KG1 (cell line): ENCODE results near the gene PDE7B.

Experiments used
- DNase-seq: peaks from one replicate; lab custom pipeline; 2025; lab: John Stamatoyannopoulos, UW

The PDE7B gene

DNA sequence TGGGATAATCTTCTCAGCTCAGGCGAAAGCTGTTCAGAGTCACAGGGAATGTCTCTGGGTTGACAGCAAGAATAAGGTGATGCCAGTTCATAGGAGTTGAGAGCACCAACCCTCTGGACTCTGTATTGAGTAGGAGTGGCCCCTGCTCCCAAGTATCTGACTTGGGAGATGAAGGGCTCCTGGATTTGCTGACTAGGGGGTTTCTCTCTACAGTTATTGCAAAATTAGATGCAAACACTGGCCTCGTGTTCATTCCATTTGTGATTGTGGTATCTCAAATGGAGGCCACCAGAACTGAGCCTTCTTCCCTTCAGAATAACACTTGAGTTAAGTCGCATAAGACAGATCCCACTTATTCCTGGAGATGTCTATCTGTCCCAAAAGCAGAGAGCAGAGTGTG is 135.7 kb downstream of the PDE7B start:
- no peak for DNase-seq

DNA sequence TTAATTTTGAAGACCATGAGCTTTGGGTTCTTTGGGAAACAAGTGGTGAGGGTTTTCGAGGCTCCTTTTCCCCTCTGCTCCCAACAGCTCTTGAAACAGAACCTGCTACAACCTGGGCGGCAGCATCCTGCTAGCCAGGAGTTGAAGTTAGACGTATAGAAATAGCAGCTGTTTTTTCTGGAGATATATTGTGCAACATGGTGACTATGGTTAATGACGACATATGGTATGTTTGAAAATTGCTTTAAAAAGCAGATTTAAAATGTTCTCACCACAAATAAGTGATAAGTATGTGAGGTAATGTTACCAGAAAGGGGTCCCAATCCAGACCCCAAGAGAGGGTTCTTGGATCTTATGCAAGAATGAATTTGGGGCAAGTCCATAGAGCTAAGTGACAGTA is 138.9 kb downstream of the PDE7B start:
- DNase-seq = no peak

DNA sequence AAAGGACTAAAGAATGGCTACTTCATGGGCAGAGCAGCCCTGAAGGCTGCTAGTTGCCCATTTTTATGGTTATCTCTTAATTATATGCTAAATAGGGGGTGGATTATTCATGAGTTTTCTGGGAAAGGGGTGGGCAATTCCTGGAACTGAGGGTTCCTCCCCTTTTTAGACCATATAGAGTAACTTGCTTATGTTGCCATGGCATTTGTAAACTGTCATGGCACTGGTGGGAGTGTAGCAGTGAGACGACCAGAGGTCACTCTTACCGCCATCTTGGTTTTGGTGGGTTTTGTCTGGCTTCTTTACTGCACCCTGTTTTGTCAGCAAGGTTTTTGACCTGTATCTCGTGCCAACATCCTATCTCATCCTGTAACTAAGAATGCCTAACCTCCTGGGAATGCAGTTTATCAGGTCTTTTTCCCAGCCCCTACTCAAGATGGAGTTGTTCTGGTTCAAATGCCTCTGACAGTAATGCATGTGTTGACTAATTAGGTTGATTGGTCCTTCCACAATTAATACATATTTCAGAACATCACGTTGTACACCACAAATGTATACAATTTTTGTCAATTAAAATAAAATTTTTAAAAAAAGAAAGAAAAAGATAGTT is 139.5 kb downstream of the PDE7B start:
- no peak for DNase-seq

DNA sequence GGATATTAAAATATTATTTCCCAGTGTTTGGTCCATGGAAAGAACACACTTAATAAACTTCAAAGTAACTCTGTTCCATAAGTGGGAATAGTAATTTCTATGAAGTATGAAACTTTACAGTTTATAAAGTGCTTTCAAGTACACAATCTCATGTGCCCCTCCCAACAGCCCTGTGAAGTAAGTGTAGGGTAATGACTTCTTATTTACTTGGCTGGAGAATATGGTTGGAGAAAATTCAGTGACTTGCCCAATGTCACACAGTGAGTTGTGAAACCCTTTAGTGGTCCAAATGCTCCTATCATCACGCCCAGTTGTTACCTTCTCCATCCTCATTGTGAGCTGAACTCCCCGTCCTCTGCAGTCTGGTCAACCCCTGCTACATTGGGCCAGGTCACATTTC is 141.2 kb downstream of the PDE7B start:
- DNase-seq = no peak

DNA sequence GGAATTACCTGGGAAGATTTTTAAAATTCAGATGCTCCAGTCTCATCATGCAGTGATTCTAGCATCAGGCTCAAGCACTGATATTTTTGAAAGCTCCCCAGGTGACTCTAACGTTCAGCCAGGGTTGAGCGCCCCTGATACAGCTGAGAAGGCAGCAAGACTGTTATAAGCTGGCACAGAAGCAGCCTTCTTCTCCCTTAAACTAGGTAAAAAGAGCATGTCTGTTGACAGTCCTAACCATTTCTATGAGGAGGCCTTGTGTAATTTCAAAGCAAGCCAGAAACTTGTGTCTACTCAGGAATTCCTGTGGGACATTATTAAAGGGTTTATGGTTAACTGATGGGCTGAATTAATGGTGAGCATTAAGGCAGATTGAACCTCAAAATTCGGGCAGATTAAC is 141.9 kb downstream of the PDE7B start:
- DNase-seq = no peak

DNA sequence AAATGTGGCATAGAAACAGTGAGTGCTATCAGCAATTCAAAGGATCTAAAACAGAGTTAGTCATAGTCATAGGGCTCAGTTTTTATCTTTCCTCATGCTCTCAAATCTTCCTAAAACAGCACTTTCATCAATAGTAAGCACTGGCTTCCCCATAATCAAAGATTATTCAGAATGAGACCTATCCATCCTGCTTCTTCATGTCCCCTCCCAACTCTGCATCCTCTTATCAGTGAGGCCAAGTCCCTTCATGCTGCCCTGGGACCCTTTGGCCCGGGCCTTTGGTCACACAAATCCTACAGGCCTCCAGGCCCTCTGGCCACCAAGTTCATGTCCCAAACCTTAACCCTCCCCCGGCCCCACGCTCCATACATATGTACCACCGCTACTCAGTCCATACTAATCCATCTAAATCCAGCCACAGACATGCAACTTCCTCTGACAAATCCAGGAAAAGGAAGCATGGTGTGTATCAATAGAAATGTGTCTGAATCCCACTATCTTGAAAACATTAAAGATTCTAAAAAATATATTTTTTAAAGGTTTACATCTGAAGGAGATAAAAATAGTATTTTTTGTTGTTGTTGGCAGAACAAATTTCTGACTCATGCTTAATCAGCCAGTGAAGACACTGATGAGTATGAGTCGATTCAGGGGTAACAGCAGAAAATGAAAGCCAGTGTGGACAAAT is 143.5 kb downstream of the PDE7B start:
- DNase-seq = no peak

DNA sequence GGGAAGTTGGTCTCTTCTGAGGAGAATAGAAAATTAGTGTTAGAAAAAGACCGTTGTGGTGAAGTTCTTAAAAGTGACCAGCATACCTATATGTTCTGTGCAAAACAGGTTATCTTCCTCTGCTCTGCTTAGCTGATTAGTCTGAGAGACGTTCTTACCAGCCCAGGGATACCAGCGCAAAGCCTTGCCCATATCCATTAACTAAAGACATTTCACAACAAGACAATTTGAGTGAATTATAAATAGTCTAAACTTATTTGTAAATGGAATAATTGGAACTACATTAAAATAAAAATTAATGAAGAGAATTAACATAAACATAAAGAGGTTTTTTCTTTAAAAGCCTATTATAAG is 144.0 kb downstream of the PDE7B start:
- no peak for DNase-seq

DNA sequence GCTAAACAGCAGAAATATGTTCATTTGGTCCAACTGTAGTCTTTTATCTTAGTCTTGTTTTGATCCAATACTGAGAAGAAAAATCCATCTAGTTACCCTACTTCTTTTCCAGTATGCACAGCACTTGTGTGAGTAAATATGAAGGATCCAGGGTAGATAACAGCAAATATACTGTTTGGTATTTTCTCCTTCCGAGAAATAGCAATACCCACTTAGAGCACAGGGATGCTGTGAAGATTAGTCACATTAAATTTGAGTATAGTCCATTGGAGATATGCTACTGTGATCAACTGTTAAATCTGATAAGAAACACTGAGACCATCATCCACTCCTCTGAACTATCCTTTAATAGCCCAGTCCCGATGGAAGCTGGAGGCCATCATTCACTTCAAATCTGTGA is 145.2 kb downstream of the PDE7B start:
- DNase-seq = no peak

DNA sequence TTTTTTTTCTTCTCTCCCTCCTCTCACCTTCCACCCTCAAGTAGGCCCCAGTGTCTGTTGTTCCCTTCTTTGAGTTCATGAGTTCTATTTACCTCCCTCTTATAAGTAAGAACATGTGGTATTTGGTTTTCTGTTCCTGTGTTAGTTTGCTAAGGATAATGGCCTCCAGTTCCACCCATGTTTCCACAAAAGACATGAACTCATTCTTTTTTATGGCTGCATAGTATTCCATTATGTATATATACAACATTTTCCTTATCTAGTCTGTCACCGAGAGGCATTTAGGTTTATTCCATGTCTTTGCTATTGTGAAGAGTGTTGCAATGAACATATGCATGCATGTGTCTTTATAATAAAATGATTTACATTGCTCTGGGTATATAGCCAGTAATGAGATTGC is 147.9 kb downstream of the PDE7B start:
- DNase-seq = no peak

DNA sequence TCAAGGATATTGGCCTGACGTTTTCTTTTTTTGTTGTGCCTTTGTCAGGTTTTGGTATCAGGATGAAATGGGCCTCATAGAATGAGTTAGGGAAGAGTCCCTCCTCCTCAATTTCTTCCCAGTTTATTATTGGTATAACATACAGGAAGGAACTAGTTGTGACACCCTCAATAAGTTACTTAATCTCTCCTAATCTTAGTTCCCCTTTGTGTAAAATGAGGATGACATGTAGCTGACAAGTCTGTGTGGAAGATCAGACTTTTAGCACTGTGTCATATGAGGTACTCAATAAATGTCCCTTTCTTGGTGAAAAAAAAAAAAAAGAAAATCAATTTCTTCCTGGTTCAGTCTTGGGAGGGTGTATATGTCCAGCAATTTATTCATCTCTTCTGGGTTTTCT is 155.8 kb downstream of the PDE7B start:
- no peak for DNase-seq

DNA sequence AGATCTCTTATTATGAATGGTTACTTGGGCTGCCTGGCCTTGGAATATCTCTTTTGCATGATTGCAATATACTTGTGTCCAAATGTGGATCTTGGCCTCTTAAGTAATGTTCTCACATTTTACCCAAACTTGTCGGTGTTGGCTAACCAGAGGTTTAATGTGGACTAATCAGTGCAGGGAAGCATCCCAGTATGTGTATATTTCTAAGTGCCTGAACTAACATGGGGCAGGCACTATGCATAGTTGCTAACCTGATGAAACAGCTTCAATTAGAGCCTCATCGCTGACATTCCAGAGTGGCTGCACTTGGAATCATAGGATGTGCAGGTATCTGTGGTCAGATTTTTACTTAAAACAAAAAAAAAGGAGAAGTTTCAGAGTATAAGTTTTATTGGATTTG is 160.0 kb downstream of the PDE7B start:
- no peak for DNase-seq

DNA sequence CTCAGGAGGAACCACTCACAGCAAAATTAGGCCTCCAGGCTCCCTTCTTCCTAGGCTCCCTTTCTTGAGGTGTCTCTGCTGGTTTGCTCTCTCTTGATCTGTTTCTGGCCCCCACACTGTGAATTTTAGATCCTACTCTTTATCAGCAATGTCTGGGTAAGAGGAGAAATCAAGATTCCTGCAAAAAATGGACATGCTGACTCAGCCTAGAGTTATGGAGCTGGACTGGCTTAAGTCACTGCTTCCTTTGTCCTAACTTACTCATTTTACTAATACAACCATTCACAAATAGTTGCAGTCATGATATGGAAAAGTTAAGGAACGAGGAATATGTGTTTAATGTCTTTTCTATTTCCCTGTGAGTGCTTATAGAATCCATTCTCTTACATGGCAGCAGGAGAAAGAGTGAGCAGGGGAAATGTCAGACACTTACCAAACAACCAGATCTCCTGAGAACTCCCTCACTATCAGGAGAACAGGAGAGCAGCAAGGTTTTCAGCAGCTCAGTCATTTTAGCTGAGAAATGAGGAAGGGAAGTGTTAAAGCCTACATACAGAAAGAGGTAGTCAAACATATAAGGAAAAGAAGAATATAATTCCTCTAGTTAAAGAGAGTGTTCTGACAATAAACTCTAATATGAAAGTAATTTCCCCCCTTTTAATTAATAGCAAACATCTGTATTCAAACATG is 160.8 kb downstream of the PDE7B start:
- no peak for DNase-seq

DNA sequence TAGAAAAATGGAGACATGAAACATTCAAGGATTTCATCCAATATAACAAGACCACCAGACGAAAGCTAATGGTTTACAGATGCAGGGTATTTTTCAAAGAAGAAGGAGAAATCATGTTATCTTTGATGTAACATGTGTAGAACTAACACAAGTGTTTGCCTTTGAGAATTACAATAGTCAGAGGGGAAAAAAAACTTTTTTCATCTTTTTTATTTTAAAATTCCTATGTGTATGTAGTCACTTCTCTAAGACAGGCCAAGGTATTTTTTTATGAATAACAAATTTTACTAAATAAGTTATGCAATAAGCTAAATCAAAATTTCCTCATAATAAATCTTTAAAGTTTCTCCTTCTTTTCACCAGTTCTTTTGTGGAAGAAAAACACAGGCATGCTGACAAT is 161.4 kb downstream of the PDE7B start:
- no peak for DNase-seq

DNA sequence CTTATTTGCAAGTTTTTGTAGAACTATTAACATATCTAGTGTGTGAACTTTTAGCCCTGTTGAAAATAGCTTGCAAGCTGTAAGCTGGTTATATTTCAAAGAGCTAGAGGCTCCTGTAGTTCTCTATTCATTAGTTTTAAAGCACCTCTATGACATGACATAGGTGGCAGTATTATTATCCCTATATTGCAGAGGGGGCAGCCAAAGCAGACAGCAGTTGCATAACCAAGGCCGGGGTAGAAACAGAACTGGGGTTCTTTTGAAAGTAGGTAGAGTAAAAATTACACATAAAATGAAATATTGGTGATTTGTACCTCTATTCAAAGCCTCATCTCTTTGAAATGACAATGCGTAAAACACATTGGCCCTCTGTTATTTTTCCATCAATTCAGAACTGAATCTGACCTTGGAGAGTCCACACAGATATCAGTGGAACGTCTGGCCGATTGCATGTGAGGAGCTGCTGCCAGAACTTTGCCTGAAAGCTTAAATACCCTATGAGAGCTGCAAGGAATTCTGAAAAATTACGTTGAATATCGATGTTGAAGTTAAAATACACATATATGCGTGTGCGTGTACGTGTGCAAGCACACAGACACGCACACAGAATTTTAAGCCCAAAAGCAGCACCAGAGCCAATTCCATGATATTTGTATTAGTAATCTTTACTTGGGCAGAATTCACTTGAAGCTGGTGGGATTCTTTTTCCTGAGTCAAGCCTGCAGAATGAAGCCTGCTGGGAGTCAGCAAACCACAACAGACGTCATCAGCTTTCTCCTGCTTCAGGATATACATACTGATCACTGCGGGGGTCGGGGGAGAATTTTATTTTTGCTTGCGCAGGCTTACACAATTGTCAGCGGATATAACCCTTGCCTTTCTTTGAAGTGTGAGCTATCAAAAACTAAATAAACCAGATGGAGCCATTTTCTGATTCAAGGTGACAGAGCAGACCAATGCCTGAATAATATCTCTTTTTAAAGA is 163.2 kb downstream of the PDE7B start:
- DNase-seq = no peak

DNA sequence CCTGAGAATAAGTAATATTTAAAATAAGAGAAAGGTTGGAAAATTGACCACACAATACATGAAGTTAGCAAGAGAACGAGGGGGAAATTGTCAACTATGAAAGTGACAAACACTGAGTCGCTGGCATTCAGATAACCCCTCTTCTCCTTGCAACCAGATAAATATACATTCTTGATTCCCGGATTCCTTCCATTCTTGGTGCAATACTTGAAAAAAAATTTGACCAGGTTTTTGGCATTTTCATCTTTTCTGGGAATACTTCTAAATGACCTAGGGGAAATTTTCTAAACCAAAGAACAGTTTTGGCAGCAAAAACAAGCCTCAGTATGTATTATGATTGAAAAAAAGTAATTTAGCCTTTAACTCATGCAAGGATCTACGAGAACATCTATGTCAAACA is 164.0 kb downstream of the PDE7B start:
- DNase-seq = no peak

DNA sequence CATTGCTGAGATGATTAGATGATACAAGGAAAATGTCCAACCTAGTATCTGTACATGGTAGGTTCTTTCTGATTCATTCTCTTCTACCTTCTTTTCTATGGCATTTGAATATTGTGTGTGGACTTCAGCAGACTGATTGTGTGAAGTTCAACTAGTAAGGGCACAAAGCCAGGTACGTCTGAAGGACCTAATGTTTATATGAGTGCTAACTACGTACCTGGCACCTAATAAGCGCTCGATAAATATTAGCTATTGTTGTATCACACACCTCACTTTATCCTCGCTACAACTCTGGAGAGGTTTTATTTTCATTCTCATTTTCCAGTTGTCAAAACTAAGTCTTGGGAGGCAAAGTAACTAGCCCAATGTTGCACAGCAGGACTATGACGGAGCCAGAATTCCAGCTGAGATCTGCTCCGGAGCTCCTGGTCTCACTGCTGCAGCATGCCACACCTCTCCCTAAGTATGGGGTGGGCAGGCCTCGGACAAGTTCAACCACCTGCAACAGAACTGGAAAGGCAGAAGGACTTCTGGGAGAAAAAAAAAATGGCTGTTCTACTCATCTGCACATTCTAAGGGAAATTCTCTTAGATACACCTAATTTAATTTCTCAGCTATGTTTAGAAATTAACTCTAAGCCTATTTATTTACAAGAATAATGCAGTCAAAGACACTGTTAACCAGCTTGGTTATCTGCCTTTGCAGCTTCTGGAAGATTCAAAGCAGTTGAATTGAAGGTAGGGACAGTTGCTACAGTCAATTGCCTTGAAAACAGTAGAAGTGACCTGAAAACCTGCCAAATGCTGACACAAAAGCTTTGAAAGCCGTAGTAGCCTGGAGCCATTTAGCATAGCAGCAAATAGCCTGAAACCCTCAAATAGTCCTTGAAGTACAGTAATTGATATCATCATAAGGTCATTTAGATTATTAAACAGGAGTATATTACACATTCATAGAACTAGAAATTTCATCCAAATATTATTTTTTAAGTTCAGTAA is 165.0 kb downstream of the PDE7B start:
- no peak for DNase-seq

DNA sequence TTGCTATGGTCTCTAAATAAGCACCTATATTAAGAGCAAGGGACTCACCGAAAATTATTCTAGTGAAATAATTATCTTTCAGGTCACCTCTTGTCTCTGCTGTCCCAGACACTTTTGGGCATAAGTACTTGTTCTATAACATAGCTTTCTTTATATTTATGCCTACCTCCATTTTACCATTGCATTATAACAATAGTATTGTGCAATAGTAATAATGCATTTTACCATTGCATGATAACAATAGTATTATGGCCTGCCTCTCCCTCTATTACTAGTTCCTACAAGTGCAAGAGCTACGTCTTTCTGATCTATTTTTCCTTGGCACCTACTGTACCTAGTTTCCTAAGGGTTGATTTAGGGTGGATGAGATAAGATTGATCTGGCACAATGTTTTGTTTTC is 169.2 kb downstream of the PDE7B start:
- DNase-seq = no peak

DNA sequence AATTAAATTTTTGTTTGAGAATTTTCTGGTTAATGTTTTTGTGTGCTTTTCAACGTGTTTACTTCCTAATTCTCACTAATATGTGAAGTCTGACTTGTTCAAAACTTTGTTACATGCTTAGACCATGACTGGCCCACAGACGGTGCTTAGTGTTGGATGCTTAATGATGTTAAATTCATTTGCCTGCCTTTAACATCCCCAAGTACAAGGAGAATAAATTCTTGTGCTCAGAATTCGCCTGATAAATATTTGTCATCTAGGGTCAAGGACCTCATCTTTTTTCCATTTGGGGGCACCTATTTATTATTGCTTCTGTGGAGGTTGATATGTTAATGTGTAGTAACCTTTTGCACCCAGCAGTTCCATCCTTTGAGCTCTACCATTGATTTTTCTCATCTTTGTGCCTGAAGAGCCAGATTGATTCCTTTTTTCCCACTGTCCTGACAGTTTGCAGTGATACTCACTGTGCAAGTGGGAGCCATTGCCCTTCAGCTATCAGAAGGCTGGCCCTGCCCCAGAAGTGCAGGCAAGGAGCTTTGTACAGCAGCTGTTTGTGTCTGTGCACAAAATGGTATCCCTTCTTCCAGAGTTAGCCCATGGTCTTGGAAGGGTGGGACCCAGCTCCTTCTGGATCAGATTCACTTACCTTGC is 170.8 kb downstream of the PDE7B start:
- no peak for DNase-seq

DNA sequence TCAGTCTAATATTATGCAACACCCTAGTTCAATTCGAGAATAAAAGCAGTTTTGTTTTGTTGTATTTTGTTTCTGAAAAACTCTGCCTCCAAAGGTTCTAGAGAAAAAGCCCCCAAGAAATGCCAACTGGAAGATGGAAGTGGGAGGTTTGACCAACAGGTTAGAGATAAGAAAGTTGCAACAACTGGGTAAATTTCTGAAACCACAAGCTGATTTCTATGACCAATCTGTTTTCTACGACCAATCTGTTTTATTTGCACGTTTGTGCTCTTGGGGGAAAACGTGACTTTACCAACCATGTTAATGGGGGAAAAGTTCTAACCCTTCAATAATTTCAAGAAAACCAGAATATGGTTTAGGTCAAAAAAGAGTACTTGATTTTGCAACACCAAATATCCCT is 173.2 kb downstream of the PDE7B start:
- no peak for DNase-seq

DNA sequence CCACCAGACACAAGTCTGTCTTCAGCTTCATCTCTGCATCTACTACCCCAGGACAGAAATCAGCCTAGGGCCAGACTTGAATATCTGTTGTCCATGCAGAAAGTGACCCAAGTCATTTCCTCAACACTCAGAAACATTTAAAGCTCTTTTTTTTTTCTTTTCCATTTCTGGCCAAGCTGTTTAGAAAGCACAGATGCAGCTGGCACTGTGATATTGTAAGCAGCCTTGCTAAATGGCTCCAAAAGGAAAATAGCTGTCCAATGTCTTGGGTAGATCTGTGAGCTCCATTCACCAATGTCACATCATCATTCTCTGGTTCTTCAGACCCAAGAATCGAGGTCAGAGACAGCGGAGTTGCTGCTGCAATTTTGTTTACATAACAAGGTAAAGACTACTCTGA is 174.2 kb downstream of the PDE7B start:
- no peak for DNase-seq

DNA sequence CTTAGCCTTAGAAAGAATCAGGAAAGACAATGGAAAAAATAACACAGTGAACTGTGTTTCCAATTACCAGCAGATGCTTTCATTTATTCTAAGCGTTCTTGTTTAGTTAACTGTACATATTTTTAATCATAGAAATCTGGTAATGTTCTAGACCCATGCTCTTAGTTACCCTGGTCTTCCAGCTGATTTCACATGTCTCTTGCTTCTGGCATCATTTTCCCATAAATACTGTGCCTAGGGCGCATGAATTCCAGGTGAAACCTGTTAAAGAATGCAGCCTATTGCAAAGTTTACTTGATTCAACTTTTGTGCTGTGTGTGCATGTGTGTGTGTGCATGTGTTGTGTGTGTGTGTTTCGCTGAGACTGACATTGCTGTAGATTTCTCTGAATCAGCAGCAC is 178.6 kb downstream of the PDE7B start:
- DNase-seq = no peak
